MV-4-11 (cell line): Measurements from ENCODE around the gene UXS1.
A peak's percentile ranks its signal among the peaks of the same experiment; 100 is the strongest.

Experiments
- DNase-seq: peaks from one replicate; lab custom pipeline; 2025; lab: John Stamatoyannopoulos, UW

UXS1 gene

DNA sequence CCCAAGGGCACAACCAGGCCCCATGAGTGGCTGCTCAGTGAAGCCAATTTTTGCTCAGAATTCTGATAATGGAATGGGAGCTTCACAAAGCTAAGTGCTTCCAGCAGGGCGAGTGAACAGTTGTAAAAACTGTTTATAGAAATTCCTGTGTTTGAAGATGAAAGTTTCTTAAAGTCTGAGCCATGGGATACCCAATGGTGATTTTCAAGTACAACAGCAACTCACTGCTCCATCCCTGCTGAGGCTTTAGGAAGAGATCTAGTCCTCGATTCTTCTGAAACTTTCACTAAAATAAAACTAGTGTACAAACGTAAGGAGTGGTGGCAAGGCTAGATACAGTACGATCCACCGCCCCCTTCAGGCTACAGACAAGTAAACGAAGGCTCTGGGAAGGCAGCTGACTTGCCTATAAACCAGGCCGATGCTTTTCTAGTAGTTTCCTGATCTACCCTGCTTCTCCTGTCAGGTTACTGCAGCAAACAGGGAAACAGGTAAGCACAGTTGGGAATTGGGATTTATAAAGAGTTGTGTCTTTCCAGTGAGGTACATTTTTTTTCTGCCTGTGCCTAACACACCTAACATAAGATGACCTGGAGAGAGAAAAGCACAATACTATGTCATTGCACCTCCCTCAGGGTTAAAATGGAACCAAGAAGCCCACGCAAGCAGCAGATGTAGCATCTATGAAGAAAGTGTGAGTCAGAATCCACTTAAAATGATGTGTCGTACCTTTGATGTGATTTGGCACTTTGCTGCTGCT lies 108.7 kb downstream of the UXS1 start:
- peak; percentile 55 for DNase-seq

- no peak for DNase-seq
Observed at GRCh38 chr2:106080959-106081358, 113.1 kb downstream of the UXS1 start.

GRCh38 chr2:106078096-106078495 lies 116.0 kb downstream of the UXS1 start:
- DNase-seq = no peak

DNA sequence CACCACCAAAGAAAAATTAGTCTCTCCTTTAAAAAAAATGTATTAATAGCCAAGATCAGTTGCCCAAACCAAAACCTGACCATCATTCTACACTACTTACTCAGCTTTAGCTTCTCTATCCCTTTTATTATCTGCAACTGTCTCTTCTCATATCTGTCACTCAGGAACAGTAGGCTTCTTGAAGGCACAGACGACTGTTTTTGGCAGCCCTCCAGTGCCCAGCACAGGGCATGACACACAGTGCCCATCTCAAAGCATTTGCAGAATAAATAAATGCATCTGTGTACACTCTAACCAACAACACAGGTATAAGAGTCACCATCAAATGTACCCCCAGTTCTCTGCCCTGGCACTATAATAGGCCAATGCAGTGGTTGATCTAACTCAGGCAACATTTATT lies 117.2 kb downstream of the UXS1 start:
- no peak for DNase-seq

GRCh38 chr2:106075048-106075447 lies 119.1 kb downstream of the UXS1 start:
- DNase-seq = no peak

GRCh38 chr2:106073678-106074406 lies 120.3 kb downstream of the UXS1 start:
- DNase-seq = no peak

- DNase-seq = no peak
Observed at GRCh38 chr2:106070181-106070580, 123.9 kb downstream of the UXS1 start.

- DNase-seq = no peak
Observed at GRCh38 chr2:106068451-106068850, 125.7 kb downstream of the UXS1 start.

DNA sequence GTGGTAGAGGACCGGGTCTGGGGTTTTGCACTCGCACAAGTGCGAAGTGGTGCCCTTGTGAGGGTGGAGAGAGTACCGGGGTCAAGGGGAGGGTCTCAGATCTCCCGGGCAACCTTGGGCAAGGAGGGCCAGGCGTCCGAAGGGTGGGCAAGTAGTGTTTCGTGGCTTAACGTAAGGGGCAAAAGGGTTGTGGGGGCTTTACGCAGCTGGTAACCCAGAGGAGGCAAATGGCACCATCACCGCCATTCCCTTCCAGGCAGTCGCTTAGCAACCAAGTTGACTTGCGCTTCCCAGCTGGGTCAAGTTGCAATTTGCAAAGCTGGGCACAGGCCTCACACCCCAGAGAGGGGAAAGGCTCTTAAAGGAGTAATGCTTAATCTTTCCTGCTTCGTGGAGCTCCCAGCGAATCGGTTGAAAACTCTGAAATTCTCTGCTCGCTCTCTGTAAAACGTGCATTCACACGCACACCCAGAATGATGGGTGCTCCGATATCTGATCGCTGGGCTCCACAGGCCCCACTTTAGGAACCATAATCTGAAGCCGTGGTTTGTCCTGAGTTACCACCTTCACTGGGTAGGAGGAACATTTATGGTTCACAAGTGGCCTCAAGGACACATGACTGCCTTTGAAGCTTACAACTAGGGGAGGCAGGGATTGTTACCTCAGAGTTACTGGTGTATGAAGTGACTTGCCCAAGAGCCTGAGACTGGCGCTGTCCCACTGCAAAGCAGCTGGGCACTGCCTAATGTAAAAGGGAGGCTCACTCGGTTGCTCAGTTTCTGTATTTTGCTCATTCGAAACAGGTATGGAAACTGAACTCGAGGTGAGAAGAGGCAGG lies 127.9 kb downstream of the UXS1 start:
- no peak for DNase-seq

DNA sequence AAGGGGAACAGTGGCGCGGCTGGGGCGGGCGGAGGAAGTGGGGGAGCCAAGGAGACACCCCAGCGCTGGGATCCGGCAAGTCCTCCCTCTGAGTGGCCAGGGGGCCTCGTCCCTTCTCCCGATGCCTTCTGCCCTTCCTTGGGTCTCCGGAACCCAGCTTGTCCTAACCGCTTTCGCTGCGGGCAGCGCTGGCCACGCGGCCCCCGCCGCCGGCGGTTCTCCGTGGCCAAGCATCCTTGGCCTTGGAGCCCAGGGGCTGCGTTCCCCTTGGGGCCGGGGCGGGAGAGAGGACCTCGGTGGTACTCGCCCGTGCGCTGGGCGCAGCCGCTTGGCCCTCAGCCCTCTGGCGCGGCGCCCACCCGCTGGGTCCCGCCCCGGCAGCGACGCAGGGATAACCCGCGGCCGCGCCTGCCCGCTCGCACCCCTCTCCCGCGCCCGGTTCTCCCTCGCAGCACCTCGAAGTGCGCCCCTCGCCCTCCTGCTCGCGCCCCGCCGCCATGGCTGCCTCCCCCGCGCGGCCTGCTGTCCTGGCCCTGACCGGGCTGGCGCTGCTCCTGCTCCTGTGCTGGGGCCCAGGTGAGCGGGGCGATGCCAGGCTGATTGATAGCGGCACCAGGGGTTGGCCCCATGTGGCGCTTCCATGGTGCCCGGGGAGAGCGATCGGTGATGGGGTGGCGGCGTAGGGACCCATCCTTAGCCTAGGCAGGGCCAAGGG lies 128.7 kb downstream of the UXS1 start:
- DNase-seq = no peak

DNA sequence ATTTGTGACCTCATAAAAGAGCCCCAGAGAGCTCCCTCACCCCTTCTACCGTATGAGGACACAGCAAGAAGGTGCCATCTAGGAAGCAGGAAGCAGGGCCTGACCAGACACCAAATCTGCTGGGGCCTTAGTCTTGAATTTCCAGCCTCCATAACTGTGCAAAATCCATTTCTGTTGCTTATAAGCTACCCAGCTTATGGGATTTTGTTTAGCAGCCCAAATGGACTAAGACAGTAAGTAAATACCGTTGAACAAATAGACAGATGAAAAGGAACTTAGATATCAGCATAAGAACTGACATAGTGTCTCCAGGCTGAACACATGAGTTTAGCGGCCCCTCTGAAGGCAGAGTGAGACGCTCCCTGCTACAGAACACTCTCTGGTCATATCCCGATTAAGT lies 130.9 kb downstream of the UXS1 start:
- no peak for DNase-seq

GRCh38 chr2:106062627-106063026 lies 131.5 kb downstream of the UXS1 start:
- DNase-seq = no peak

DNA sequence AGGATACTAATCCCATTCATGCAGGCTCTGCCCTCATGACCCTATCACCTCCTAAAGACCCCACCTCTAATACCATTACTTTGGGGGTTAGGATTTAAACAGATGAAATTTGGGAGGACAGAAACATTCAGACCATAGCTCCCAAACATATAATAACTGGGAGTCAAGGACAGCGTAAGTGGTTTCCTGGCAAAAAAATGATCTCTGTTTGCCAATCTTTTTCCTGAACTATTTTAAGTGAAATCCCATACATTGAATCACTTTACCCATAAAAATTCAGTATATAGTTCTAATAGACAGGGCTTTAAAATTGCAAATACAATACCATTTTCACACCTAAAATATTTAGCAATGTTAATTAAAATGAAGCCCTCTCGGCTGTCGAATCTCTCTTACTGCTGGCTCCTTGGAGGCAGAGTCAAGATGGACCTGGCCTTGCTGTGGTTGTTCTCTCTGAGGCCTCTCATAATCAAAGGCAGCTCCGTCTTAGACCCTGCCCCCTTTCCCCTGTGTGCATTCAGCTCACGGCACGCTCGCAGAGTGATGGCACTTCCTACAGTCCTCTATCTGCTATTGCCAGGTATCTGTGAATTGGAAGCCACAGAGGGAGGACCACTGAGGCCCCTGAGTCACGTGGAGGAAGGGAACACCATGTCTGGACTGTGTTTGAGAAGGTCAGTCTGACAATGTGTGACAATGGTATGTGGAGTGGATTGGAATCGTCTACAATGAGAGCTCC lies 132.3 kb downstream of the UXS1 start:
- no peak for DNase-seq

GRCh38 chr2:106059416-106060065 lies 134.6 kb downstream of the UXS1 start:
- DNase-seq = no peak

- DNase-seq = no peak
Observed at GRCh38 chr2:106058469-106059137, 135.5 kb downstream of the UXS1 start.

GRCh38 chr2:106057206-106057605 lies 136.9 kb downstream of the UXS1 start:
- DNase-seq = no peak

- no peak for DNase-seq
Observed at GRCh38 chr2:106054880-106055655, 139.0 kb downstream of the UXS1 start.

DNA sequence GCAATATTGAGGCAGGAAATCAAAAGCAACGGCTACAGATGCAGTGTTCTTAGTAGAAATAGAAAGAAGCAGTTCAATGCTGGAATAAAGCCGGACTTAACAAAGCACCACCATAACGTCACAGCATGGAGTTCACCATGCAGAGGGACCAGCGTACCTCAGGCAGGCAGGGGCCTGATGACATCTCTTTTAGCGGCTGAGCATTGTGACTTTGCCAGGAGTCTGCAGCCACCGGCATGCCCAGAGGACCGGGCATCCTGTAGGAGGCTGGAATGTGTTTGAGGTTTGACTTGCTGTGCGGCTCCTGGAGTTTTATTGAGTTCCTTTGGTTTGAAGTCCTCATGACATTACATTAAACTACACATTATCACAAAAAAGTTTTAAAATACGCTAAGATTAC lies 139.8 kb downstream of the UXS1 start:
- no peak for DNase-seq

- DNase-seq = no peak
Observed at GRCh38 chr2:106053581-106053980, 140.5 kb downstream of the UXS1 start.
